ENCODE data around the gene ERN1. TPM values are rescaled to one million over a fixed set of nuclear protein-coding genes. Genes with fewer than 3 reads are reported as not detected.

The ERN1 gene
- total and polyA plus RNA-seq, 5 donors: 3.3 to 11.4 (median 9.2) TPM

DNA sequence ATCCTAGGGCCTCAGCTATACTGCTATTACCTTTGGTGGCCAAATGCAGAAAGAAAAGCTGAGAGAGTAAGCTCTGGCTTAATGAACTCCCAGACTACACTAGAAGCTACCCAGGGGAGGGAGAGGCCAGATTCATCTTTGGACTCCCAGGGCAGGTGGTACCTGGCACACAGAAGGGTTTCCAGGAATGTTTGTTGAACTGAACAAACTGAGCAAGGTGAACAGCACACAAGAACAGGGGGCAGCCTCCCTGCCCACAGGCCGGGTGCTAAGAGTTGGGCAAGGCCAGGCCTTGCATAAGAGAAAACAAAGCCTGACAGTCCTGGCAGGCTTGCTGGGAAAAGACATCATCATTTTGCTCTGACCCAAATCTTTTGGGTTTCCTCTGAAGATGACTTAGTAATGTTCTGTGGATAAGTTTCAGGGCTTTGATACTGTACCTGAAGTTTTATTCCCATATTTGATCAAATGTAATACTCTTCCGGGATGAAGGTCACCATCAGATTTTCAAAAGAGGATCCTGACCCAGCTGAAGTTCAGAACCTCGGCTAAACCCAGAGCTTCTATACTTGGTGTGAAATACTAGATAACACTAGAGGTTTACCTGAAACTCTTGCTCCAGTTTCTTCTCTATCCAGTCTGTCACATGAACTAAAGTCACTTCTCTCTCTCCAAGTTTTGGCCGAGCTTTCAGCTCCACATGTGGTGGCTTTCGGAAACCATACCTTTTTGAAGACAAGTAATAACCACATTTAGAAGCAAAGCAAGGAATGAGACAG lies 20.5 kb upstream of the ERN1 start:
- no peak for ATAC-seq
- peaks cover 27% of the 10 kb centered on the region for H3K4me1 ChIP-seq (ENCODE audit: control insufficient read depth, insufficient read depth, low read length)
- DNase-seq: peak in 1 of 3 donors; percentile 68

DNA sequence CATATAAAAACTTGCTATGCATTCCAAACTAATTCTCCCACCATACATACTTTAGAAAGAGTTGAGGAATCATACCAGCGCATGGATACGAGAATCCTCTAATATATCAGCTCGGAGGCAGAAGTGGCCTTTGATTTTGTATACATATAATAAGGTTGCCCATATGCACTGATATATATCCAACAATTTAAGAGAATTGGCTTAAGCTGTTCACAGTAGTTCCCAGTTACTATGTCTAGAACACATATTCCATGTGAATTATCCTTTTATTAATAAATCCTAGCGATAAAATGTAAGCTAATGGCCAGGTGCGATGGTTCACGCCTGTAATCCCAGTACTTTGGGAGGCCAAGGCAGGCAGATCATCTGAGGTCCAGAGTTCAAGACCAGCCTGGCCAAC lies 19.3 kb upstream of the ERN1 start:
- H3K4me3 ChIP-seq (ENCODE audit: low read length): no peak overlapping the region
- H3K27me3 ChIP-seq (ENCODE audit: control insufficient read depth, insufficient read depth): no peaks in the 10 kb centered on the region
- no peaks in the 10 kb centered on the region for H3K9me3 ChIP-seq (ENCODE audit: control insufficient read depth, low read length)
- no peak overlapping the region for H3K27ac ChIP-seq (ENCODE audit: low read length)
- no peak for ATAC-seq
- H3K4me1 ChIP-seq (ENCODE audit: control insufficient read depth, insufficient read depth, low read length): peaks cover 17% of the 10 kb centered on the region
- intact Hi-C loops (cut with DNase I): loop anchor here (5.0 kb wide), 2 partner anchors 113 to 133 kb away; partner anchors contain the start of gene TEX2 (in 1 of the 4)
- DNase-seq: no peak
- 98% methylated on average over 6 of the region's 6 CpGs for WGBS

More for the DNA sequence above, 20.5 kb upstream of the ERN1 start:
- H3K27me3 ChIP-seq (ENCODE audit: control insufficient read depth, insufficient read depth): no peaks in the 10 kb centered on the region
- intact Hi-C loops (cut with DNase I): loop anchor here in 3 of 4 donors (5.0 to 10.0 kb wide), 4 partner anchors 54 to 132 kb away; partner anchors contain the start of gene TEX2 (in 2 of the 3)
- no peaks in the 10 kb centered on the region for H3K9me3 ChIP-seq (ENCODE audit: control insufficient read depth, low read length)
- WGBS: 76% methylated on average over 5 of the region's 5 CpGs
- H3K4me3 ChIP-seq (ENCODE audit: low read length): no peak overlapping the region
- peak overlapping the region; percentile 8 for H3K27ac ChIP-seq (ENCODE audit: low read length)

DNA sequence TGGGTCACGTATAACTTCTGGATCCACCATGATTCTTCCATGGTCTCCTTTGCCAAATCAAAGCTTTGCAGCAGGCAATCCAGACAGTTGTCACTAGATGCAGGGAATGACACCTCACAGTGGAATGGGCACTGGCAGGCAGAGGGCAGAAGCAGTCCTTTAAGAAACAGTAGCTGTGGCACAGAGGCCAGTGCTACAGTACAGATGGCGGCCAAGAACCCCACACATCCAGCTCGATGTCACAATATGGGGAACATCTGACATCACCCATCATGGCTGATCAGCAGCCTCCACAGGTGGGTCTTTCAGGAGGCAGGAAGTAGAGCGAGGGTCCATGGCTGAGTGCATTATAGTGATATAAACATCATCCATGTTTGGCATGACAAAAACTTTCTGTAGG lies 18.8 kb upstream of the ERN1 start:
- WGBS: 80% methylated on average over 4 of the region's 4 CpGs
- ATAC-seq (no peak), DNase-seq (peak in 1 of 3 donors; percentile 58)
- Histone ChIP-seq H3K9me3 (ENCODE audit: control insufficient read depth, low read length) (no peaks in the 10 kb centered on the region), H3K27me3 (ENCODE audit: control insufficient read depth, insufficient read depth) (no peaks in the 10 kb centered on the region), H3K27ac (ENCODE audit: low read length) (peak overlapping the region; percentile 9), H3K4me1 (ENCODE audit: control insufficient read depth, insufficient read depth, low read length) (peaks cover 17% of the 10 kb centered on the region), H3K4me3 (ENCODE audit: low read length) (no peak overlapping the region)
- intact Hi-C loops (cut with DNase I): loop anchor here (5.0 kb wide), 2 partner anchors 114 to 134 kb away; partner anchors contain the start of gene TEX2 (in 1 of the 4)

DNA sequence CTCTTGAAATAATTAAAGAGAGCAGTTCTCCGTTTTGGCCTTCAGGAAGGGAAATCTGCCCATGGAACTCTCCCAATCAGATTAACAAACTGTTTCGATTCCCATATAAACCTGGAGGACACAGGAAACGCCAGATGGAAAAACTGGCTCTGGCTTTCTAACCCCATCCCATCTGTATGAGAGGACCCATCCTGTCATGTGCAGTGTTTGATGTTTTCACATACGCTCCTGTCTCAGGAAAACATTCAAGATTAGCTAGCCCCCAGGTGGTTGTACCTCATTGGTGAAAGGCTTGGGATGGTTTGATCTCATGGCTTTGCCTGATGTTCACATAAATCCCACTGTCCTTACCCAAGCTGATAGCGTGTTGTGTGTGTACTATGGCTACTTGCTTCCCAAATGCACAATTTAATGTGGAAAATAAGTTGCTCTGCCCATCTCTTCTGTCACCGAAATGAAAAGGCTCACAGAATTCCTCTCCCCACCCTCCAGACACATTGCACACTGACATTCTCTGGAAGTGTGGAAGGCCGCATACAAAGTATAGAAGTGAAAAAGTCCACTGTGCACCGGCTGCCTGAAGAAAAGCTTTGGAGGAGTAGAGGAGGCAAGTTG lies 18.2 kb upstream of the ERN1 start:
- peak in 1 of 2 donors; percentile 8 for ATAC-seq
- intact Hi-C loops (cut with DNase I): loop anchor here (5.0 kb wide), 2 partner anchors 114 to 134 kb away; partner anchors contain the start of gene TEX2 (in 1 of the 4)
- no peak overlapping the region for H3K4me3 ChIP-seq (ENCODE audit: low read length)
- H3K4me1 ChIP-seq (ENCODE audit: control insufficient read depth, insufficient read depth, low read length): peaks cover 15% of the 10 kb centered on the region
- no peaks in the 10 kb centered on the region for H3K9me3 ChIP-seq (ENCODE audit: control insufficient read depth, low read length)
- peak overlapping the region; percentile 9 for H3K27ac ChIP-seq (ENCODE audit: low read length)
- WGBS: 51% methylated on average over 8 of the region's 8 CpGs
- no peaks in the 10 kb centered on the region for H3K27me3 ChIP-seq (ENCODE audit: control insufficient read depth, insufficient read depth)
- DNase-seq: no peak

DNA sequence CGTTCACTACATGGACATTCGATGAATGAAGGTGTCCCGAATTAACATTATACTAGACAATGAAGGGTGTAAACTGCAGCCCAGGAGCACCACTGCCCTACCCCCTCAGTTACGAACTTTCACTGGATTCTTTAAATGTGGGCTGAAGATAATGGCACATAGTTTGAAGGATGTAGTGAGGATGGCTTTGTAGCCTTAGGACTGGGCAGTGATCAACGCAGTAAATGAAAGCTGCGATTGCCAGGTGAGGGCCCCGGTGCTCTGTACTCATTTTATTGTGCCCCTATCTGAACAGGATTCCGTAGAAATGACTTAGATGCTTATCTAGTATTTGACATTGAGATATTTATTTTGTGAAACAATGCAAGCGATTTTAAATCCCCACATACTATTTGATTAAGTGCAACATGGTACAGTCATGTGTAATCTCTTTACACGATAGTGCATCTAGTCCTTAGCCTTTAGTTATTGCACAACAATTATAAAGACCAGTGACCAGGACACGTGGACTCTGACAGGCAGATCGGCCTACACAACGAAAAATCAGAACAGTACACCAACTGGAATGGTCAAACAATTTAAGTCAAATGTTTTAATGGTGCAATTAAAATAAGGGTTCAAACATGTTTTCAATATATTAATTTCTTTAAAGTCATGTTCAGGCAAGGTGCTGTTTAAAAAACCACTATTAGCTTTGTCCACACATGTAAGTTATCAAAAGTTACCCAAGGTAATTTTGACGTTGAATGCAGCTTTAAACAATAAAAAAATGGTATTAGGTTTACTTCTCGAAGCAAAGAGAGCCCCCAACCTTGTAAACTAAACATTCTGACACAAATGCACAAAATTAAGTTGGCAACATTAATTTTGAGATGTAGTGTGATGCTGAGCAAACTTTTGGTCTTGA lies 17.4 kb upstream of the ERN1 start:
- Histone ChIP-seq H3K27me3 (ENCODE audit: control insufficient read depth, insufficient read depth) (no peaks in the 10 kb centered on the region), H3K4me3 (ENCODE audit: low read length) (peak overlapping the region; percentile 49), H3K4me1 (ENCODE audit: control insufficient read depth, insufficient read depth, low read length) (peaks cover 11% of the 10 kb centered on the region), H3K9me3 (ENCODE audit: control insufficient read depth, low read length) (no peaks in the 10 kb centered on the region), H3K27ac (ENCODE audit: low read length) (peak overlapping the region; percentile 61)
- WGBS: 33% methylated on average over 15 of the region's 15 CpGs
- peak in 1 of 2 donors; percentile 1 for ATAC-seq
- DNase-seq: no peak
- intact Hi-C loops (cut with DNase I): loop anchor here (5.0 kb wide), 2 partner anchors 115 to 135 kb away; partner anchors contain the start of gene TEX2 (in 1 of the 4)

DNA sequence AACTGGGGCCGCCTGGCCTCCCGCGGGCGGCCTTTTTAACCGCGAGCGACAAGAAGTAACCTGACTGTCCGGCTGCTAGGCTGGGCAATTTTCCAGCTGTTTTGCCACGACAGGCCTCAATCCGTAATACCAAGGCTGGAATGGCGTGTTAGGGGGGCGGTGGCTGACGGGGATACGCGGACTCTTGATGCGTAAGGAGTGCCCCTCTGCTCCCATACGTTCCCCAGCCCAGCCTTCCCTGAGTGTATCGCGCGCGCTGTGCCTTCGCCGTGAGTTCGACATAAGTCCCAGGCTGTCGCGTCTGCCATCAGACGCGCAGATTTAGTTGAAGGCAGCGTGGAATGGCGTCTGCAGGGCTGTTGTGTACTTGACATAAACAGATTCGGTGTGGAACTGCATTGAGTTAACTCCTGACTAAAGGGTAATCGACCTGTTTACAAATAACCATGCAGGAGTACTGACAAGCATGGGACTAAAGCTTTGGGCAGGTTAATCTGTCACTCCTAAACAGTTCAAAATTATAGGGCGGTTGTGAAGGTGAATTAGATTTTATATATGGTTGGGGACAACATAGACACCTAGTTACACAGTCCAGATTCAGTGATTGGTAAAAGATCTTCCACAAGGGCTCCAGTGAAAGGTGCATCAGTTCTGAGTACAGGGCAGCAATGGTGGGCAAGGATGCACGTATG lies 16.6 kb upstream of the ERN1 start:
- peak overlapping the region; percentile 49 for H3K4me3 ChIP-seq (ENCODE audit: low read length)
- ATAC-seq (peak; percentile 54 to 57), DNase-seq (peak; percentile 76 to 87 (median 84))
- H3K27ac ChIP-seq (ENCODE audit: low read length): peak overlapping the region; percentile 61
- peaks cover 11% of the 10 kb centered on the region for H3K4me1 ChIP-seq (ENCODE audit: control insufficient read depth, insufficient read depth, low read length)
- WGBS: 2% methylated on average over 34 of the region's 34 CpGs
- no peaks in the 10 kb centered on the region for H3K9me3 ChIP-seq (ENCODE audit: control insufficient read depth, low read length)
- intact Hi-C loops (cut with DNase I): loop anchor here (5.0 kb wide), 2 partner anchors 116 to 136 kb away; partner anchors contain the start of gene TEX2 (in 1 of the 4)
- no peaks in the 10 kb centered on the region for H3K27me3 ChIP-seq (ENCODE audit: control insufficient read depth, insufficient read depth)

DNA sequence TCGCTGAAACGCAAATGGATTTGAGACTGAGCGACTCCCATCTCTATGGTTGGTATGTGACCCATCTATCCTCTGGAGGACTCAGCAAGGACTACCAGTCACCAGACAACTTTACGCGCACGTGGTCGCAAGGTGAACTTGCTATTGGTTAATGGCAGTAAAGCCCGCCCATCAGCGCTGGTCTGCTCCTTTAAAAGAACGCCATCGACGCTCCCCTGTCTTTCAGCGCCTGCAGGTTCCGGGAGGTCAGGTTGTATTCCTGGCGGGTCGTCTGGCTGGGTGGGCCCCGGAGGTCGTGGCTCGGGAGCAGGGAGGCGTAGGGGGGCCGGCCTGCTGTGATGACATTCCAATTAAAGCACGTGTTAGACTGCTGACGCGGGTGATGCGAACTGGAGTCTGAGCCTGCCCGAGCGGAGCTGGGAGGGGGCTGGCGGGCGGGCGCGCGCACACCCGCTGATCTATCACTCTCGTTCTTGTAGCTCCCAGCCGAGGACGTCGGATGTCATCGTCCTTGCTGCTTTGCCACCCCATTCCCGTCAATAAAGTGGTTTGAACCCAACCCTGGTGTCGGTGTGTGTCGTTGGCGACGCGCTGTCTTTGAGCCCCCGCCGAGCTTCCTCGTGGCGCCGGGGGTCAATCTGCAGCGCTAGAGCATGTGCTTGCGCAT lies 15.9 kb upstream of the ERN1 start:
- Histone ChIP-seq H3K4me3 (ENCODE audit: low read length) (peak overlapping the region; percentile 62), H3K4me1 (ENCODE audit: control insufficient read depth, insufficient read depth, low read length) (peaks cover 11% of the 10 kb centered on the region), H3K9me3 (ENCODE audit: control insufficient read depth, low read length) (no peaks in the 10 kb centered on the region), H3K27me3 (ENCODE audit: control insufficient read depth, insufficient read depth) (no peaks in the 10 kb centered on the region), H3K27ac (ENCODE audit: low read length) (peak overlapping the region; percentile 93)
- under 1% methylated on average over 51 of the region's 51 CpGs for WGBS
- intact Hi-C loops (cut with DNase I): loop anchor here (5.0 kb wide), 2 partner anchors 116 to 136 kb away; partner anchors contain the start of gene TEX2 (in 1 of the 4)
- ATAC-seq: peak; percentile 97
- DNase-seq: peak; percentile 97 to 98 (median 98)

DNA sequence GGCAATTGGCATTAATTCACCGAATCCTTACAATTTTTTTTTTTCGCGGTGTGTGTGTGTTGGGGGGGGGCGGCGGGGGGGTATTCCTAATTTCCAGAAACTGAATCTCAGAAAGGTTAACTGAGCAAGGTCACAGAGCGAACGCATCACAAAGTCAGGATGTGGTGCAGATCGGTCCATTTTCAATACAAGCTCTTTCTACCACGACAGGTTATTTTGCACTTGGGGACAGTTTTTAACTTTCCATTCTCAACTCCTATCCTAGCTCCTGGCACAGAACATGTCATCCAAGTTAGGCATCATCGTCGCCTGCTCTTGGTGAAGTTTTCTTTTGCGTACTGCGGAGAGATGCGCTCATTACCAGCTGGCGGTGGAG lies 15.4 kb upstream of the ERN1 start:
- Histone ChIP-seq H3K4me3 (ENCODE audit: low read length) (peak overlapping the region; percentile 62), H3K27me3 (ENCODE audit: control insufficient read depth, insufficient read depth) (no peaks in the 10 kb centered on the region), H3K9me3 (ENCODE audit: control insufficient read depth, low read length) (no peaks in the 10 kb centered on the region), H3K4me1 (ENCODE audit: control insufficient read depth, insufficient read depth, low read length) (peaks cover 11% of the 10 kb centered on the region), H3K27ac (ENCODE audit: low read length) (peak overlapping the region; percentile 93)
- intact Hi-C loops (cut with DNase I): loop anchor here (5.0 kb wide), 2 partner anchors 117 to 137 kb away; partner anchors contain the start of gene TEX2 (in 1 of the 4)
- ATAC-seq (no peak), DNase-seq (no peak)
- WGBS: under 1% methylated on average over 15 of the region's 15 CpGs

DNA sequence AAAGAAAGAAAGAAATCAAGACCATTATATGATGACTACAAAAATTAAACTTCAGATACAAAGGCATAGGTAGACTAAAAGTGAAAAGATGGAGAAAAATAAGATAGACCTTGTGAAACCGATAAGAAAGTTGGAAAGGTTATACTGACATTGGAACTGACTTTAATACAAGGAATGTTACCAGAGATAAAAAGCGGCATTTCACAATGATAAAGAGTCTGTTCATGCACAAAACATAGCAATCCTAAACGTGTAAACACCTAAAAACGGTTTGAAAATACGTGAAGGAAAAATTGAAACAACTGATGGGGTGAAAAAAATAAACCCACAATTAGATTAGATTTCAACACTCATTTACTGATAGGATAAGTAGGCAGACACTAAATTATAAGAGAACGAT lies 9.6 kb upstream of the ERN1 start:
- H3K27me3 ChIP-seq (ENCODE audit: control insufficient read depth, insufficient read depth): no peaks in the 10 kb centered on the region
- H3K9me3 ChIP-seq (ENCODE audit: control insufficient read depth, low read length): no peaks in the 10 kb centered on the region
- DNase-seq: no peak
- ATAC-seq: no peak
- intact Hi-C loops (cut with DNase I): loop anchor here in 3 of 4 donors (10.0 kb wide), 2 partner anchors 75 to 225 kb away; partner anchors contain the start of genes CSHL1 (in 2 of the 3) and GH1 (in 2 of the 3)
- H3K27ac ChIP-seq (ENCODE audit: low read length): no peak overlapping the region
- no peaks in the 10 kb centered on the region for H3K4me1 ChIP-seq (ENCODE audit: control insufficient read depth, insufficient read depth, low read length)
- no peak overlapping the region for H3K4me3 ChIP-seq (ENCODE audit: low read length)
- WGBS: 54% methylated on average over 6 of the region's 6 CpGs
